ENCODE results near the gene RBM23. TPM values are rescaled to one million over a fixed set of nuclear protein-coding genes. Genes with fewer than 3 reads are reported as not detected.

Gene RBM23
- total and polyA plus RNA-seq, 10 of the 15 experiments (the other 5 are each of a cell fraction or from before 2014, with no cell fraction given): 54.0 to 72.6 (median 61.3) TPM

GRCh38 chr14:22887260-22887989, 31.5 kb downstream of the RBM23 start:
- TSS peak; percentile 86 for BruUV-seq (replicated peaks)
- Histone ChIP-seq H3K4me2 (ENCODE audit: control insufficient read depth, insufficient read depth) (peak overlapping the region; percentile 89), H3K79me2 (ENCODE audit: control insufficient read depth, insufficient read depth, low read length) (peaks cover 5% of the 10 kb centered on the region), H3K36me3 (ENCODE audit: control insufficient read depth in 2 of 2, insufficient read depth in 2 of 2, low read length in 1 of 2) (no peaks in the 10 kb centered on the region; a peak in 1 of 4 replicates), H4K20me1 (ENCODE audit: control insufficient read depth, insufficient read depth) (no peaks in the 10 kb centered on the region), H3K9me3 (replicated peaks; ENCODE audit: control insufficient read depth, insufficient read depth, low read length) (no peaks in the 10 kb centered on the region), H3K4me1 (ENCODE audit: control insufficient read depth, insufficient read depth, low read length) (peaks cover 35% of the 10 kb centered on the region), H2AFZ (ENCODE audit: control insufficient read depth, low read depth, low read length) (peak overlapping the region; percentile 72), H3K27ac (ENCODE audit: control insufficient read depth, insufficient read depth) (peak overlapping the region; percentile 86), H3K9ac (ENCODE audit: control insufficient read depth, insufficient read depth, low read length) (peak overlapping the region; percentile 88), H3K4me3 (peak overlapping the region; percentile 91), H3K27me3 (replicated peaks in 1 of 2; ENCODE audit: control insufficient read depth in 2 of 2, insufficient read depth in 2 of 2, low read length in 1 of 2) (no peaks in the 10 kb centered on the region)
- intact Hi-C loops (cut with micrococcal nuclease; ENCODE audit: unreplicated experiment) (loop anchor here (1.0 kb wide), 1 partner anchor 16 kb away; the partner anchor contains the start of gene LRP10), in situ Hi-C loops (cut with MboI) (no loop called here)
- RAD21 ChIA-PET (ENCODE audit: unreplicated experiment): interaction anchor here (0.9 to 4.2 kb wide), 20 partner anchors 12 to 317 kb away, joined by 3 to 50 read pairs (median 4); partner anchors contain the start of genes HAUS4, LRP10, OXA1L and PRMT5
- CTCF ChIA-PET: interaction anchor here (0.5 to 10.8 kb wide), 12 partner anchors 14 to 317 kb away, joined by 3 to 174 read pairs (median 11); partner anchors contain the start of genes HAUS4, LRP10 and PRMT5
- WGBS (ENCODE audit: insufficient coverage, insufficient replicate concordance, low lambda C conversion rate, missing lambda C conversion rate): 1% methylated on average over 11 of the region's 11 CpGs
- peak; percentile 77 for ATAC-seq
- peak; percentile 76 for FAIRE-seq
- POLR2A ChIA-PET: interaction anchor here (0.7 to 6.0 kb wide), 10 partner anchors 12 to 433 kb away, joined by 3 to 51 read pairs (median 6); partner anchors contain the start of genes HAUS4, LRP10, PABPN1 and RBM23
- peak; percentile 80 for DNase-seq (ENCODE audit: low read depth, low spot score)
- SMC1A ChIA-PET (ENCODE audit: uncharacterized antibody, unreplicated experiment): interaction anchor here (0.7 to 9.5 kb wide), 15 partner anchors 9 to 331 kb away, joined by 3 to 110 read pairs (median 4); partner anchors contain the start of genes LRP10 and RBM23
- TF ChIP-seq SMARCA5 (IDR thresholded peaks at IDR 0.05): peak; percentile 11; the same call in 1 of the 2 replicates
- TF ChIP-seq PAX5 (IDR thresholded peaks at IDR 0.05; ENCODE audit: borderline replicate concordance, low read depth, low read length): no peak
- TF ChIP-seq CREB1 (IDR thresholded peaks at IDR 0.05; ENCODE audit: low read depth): 0 out of 2 replicates have a peak, but pooled peaks have one; percentile 4
- peak; percentile 97 for TF ChIP-seq RELB (IDR thresholded peaks at IDR 0.05; ENCODE audit: low read depth)
- TF ChIP-seq POU2F2 (IDR thresholded peaks at IDR 0.05; ENCODE audit: borderline replicate concordance, low read depth, low read length): no peak
- TF ChIP-seq BHLHE40 (IDR thresholded peaks at IDR 0.05; ENCODE audit: borderline replicate concordance in 1 of 2, low read depth in 2 of 2, low read length in 1 of 2): peak; percentile 29 to 67; a peak in 3 of 4 replicates
- 0 out of 2 replicates have a peak, but pooled peaks have one; percentile 33 for TF ChIP-seq SMAD5 (IDR thresholded peaks at IDR 0.05; ENCODE audit: low read depth)
- TF ChIP-seq RAD51 (IDR thresholded peaks at IDR 0.05): 0 out of 2 replicates have a peak, but pooled peaks have one; percentile 43
- TF ChIP-seq ATF3 (IDR thresholded peaks at IDR 0.05; ENCODE audit: borderline replicate concordance, extremely low read depth, low read depth, low read length): no peak
- TF ChIP-seq STAT1 (conservative IDR thresholded peaks at IDR 0.05): no peak
- TF ChIP-seq NKRF (conservative IDR thresholded peaks at IDR 0.05): 0 out of 2 replicates have a peak, but pooled peaks have one; percentile 21
- no peak for TF ChIP-seq KDM1A (IDR thresholded peaks at IDR 0.05; ENCODE audit: borderline replicate concordance)
- TF ChIP-seq CREM (IDR thresholded peaks at IDR 0.05; ENCODE audit: low read depth): 0 out of 2 replicates have a peak, but pooled peaks have one; percentile 7
- peak; percentile 61 for TF ChIP-seq POLR2AphosphoS5 (IDR thresholded peaks at IDR 0.05; ENCODE audit: low read length)
- TF ChIP-seq SPI1 (IDR thresholded peaks at IDR 0.05; ENCODE audit: borderline replicate concordance, insufficient read depth, low read depth, low read length): peak; percentile 89
- TF ChIP-seq POLR2AphosphoS2 (IDR thresholded peaks at IDR 0.05; ENCODE audit: low read depth, low read length): no peak
- no peak for TF ChIP-seq SMC3 (IDR thresholded peaks at IDR 0.05; ENCODE audit: borderline replicate concordance, low read length)
- TF ChIP-seq DPF2 (IDR thresholded peaks at IDR 0.05): no peak
- TF ChIP-seq HCFC1 (IDR thresholded peaks at IDR 0.05; ENCODE audit: low read length): no peak
- TF ChIP-seq TARDBP (IDR thresholded peaks at IDR 0.05; ENCODE audit: borderline replicate concordance): no peak
- TF ChIP-seq SP1 (IDR thresholded peaks at IDR 0.05; ENCODE audit: low read depth, low read length): peak; percentile 45

Data from GM12878 (cell line).